ENCODE measurements around the gene ADAM20. TPM values are rescaled to one million over a fixed set of nuclear protein-coding genes. Genes with fewer than 3 reads are reported as not detected.

The ADAM20 gene
- total RNA-seq, result 1 to 10 TPM; 2.1 to 5.4 (median 3.8) TPM

- no peaks in the 10 kb centered on the region for H3K4me1 ChIP-seq
- intact Hi-C loops (cut with DNase I), result no loop called here
- H3K36me3 ChIP-seq, result no peaks in the 10 kb centered on the region
- no peaks in the 10 kb centered on the region for H3K9me3 ChIP-seq
- no peak within 1 kb of the TSS for H3K27ac ChIP-seq
- H3K27me3 ChIP-seq, result no peaks in the 10 kb centered on the region
- DNase-seq, result no peak
- no peak for TF ChIP-seq POLR2A (IDR thresholded peaks at IDR 0.05)
- TF ChIP-seq CTCF (IDR thresholded peaks at IDR 0.05), result no peak
- no peak within 1 kb of the TSS for H3K4me3 ChIP-seq (replicated peaks in 1 of 3)
Observed at GRCh38 chr14:70534904-70535303, at the start of gene ADAM20. Gene ADAM20 (minus strand): TSS chr14:70535004. CDS start chr14:70524757, 10,247 bp downstream.

GRCh38 chr14:70576891-70577290, 42.1 kb upstream of the ADAM20 start:
- Histone ChIP-seq H3K36me3 (peaks cover 0 to 8% of the 10 kb centered on the region in 2 donors), H3K9me3 (no peaks in the 10 kb centered on the region), H3K27ac (no peak overlapping the region), H3K4me1 (no peaks in the 10 kb centered on the region), H3K4me3 (replicated peaks in 1 of 3) (no peak overlapping the region), H3K27me3 (no peaks in the 10 kb centered on the region)
- TF ChIP-seq POLR2A (IDR thresholded peaks at IDR 0.05), result no peak
- no peak for TF ChIP-seq CTCF (IDR thresholded peaks at IDR 0.05)
- WGBS, 2 donors, result 96% methylated on average over 2 of the region's 2 CpGs
- intact Hi-C loops (cut with DNase I), result no loop called here
- no peak for DNase-seq

GRCh38 chr14:70573050-70573449, 38.2 kb upstream of the ADAM20 start:
- Histone ChIP-seq H3K27ac (no peak overlapping the region), H3K4me1 (no peaks in the 10 kb centered on the region), H3K9me3 (no peaks in the 10 kb centered on the region), H3K4me3 (replicated peaks in 1 of 3) (no peak overlapping the region), H3K36me3 (no peaks in the 10 kb centered on the region), H3K27me3 (no peaks in the 10 kb centered on the region)
- 93 to 95% methylated on average over 1 of the region's 1 CpG for WGBS, 2 donors
- no peak for DNase-seq
- TF ChIP-seq POLR2A (IDR thresholded peaks at IDR 0.05) (no peak), CTCF (IDR thresholded peaks at IDR 0.05) (no peak)
- intact Hi-C loops (cut with DNase I), result no loop called here

GRCh38 chr14:70571139-70571538, 36.3 kb upstream of the ADAM20 start:
- Histone ChIP-seq H3K4me1 (no peaks in the 10 kb centered on the region), H3K36me3 (no peaks in the 10 kb centered on the region), H3K9me3 (no peaks in the 10 kb centered on the region), H3K4me3 (replicated peaks in 1 of 3) (no peak overlapping the region), H3K27ac (no peak overlapping the region), H3K27me3 (no peaks in the 10 kb centered on the region)
- intact Hi-C loops (cut with DNase I), result no loop called here
- TF ChIP-seq CTCF (IDR thresholded peaks at IDR 0.05) (no peak), POLR2A (IDR thresholded peaks at IDR 0.05) (no peak)
- no peak for DNase-seq
- WGBS, 2 donors, result 92 to 96% methylated on average over 2 of the region's 2 CpGs

GRCh38 chr14:70567791-70568190, 33.0 kb upstream of the ADAM20 start:
- Histone ChIP-seq H3K4me3 (replicated peaks in 1 of 3) (no peak overlapping the region), H3K27me3 (no peaks in the 10 kb centered on the region), H3K9me3 (no peaks in the 10 kb centered on the region), H3K4me1 (no peaks in the 10 kb centered on the region), H3K36me3 (peaks cover 0 to 10% of the 10 kb centered on the region in 2 donors), H3K27ac (no peak overlapping the region)
- intact Hi-C loops (cut with DNase I), result no loop called here
- 45 to 52% methylated on average over 2 of the region's 2 CpGs for WGBS, 2 donors
- TF ChIP-seq CTCF (IDR thresholded peaks at IDR 0.05) (peak in 1 of 6 experiments; percentile 28), POLR2A (IDR thresholded peaks at IDR 0.05) (no peak)
- no peak for DNase-seq
